Psoas muscle (tissue), 8 donors: ENCODE measurements around the gene LCN10. TPM values are rescaled to one million over a fixed set of nuclear protein-coding genes. Genes with fewer than 3 reads are reported as not detected.
"Not testable (repeated sequence)": the region's sequence is repeated elsewhere in the genome, so short reads cannot be mapped to it uniquely, and the experiment has no call there.

Experiments used
- ATAC-seq, 4 donors: fragments of 200-7000 bp; cut with Tn5 transposase; one replicate each; pipeline ENCODE4 v1.9.1; 2020; ENCODE audit warnings: moderate library complexity in 3 of 4, mild to moderate bottlenecking in 2 of 4
- DNase-seq, 2 donors: peaks; one replicate each; pipeline ENCODE4 v3.0.0-alpha.2; 2020
- H3K27ac ChIP-seq: fragments of 200-600 bp; one replicate; pipeline ENCODE4 v1.8.0; 2022
- H3K27me3 ChIP-seq, 3 donors: fragments of 200-600 bp in 1 of 3; one replicate each; pipeline versions ENCODE4 v1.6.1 to v1.8.0; 2013 to 2022; ENCODE audit warnings: low read length in 2 of 3, mild to moderate bottlenecking in 2 of 3, moderate library complexity in 1 of 3; ENCODE audit not compliant: insufficient read depth in 3 of 3
- H3K36me3 ChIP-seq, 2 donors: fragments of 200-600 bp in 1 of 2; one replicate each; pipeline versions ENCODE4 v1.6.1 to v1.8.0; 2013 to 2022; ENCODE audit warnings: low read depth in 1 of 2, mild to moderate bottlenecking in 1 of 2, moderate library complexity in 1 of 2; ENCODE audit not compliant: insufficient read depth in 1 of 2
- H3K4me1 ChIP-seq: fragments of 200-600 bp; one replicate; pipeline ENCODE4 v1.8.0; 2022
- H3K4me3 ChIP-seq: fragments of 200-600 bp; one replicate; pipeline ENCODE4 v1.8.0; 2022; ENCODE audit warnings: mild to moderate bottlenecking
- H3K9me3 ChIP-seq: fragments of 200-600 bp; one replicate; pipeline ENCODE4 v1.8.0; 2022
- WGBS, 3 donors: extraction: QIAGEN DNeasy Blood & Tissue Kit; methylation state at CpG; one replicate each; pipeline versions ENCODE4 v1.1.6 to v1.1.7; 2013; 5-methylcytosine and 5-hydroxymethylcytosine counted together
- intact Hi-C, 2 donors: fragments of 100-400 bp; cut with DNase I; formaldehyde crosslinking; loops; one replicate each; pipeline versions ENCODE4 v1.11.0 to v1.14.2; 2022
- polyA plus RNA-seq, 3 donors: library from polyadenylated mRNA; stranded (reverse); fragments of 200-250 nt; gene quantifications; one replicate each; pipeline ENCODE4 v1.2.3, GENCODE V29; 2013
- total RNA-seq, 4 donors: library from RNA; stranded (reverse); fragmentation: NEBNext Ultra II Directional in 2 of 4; extraction: Animal tissue kit (Norgen Biotek cat#: 25700) in 2 of 4; gene quantifications; one replicate each; pipeline versions ENCODE4 v1.2.1 to v1.2.4, GENCODE V29; 2021 to 2023
- TF ChIP-seq, protein P1 (sequence below): fragments of 200-600 bp; IDR thresholded peaks from one replicate; pipeline ENCODE4 v1.8.0; 2022; ENCODE audit warnings: antibody characterized with exemption
- donor health status: healthy with polysubstance abuse.
- donor health status: DM: no; HTN: no; CAD: no; lungs with moderate emphysema.
- donor health status: Bipolar disorder and iron deficiency.
- donor health status: healthy.
- donor health status: DM: yes; HTN: yes; CAD: no.
- donor health status: DM: no; HTN: no; CAD: no.
- donor health status: DM: no; HTN: no; CAD: no.
- donor health status: DM: yes; HTN: yes; CAD: no.

The LCN10 gene
- total and polyA plus RNA-seq, 7 donors = 3.0 to 4.9 (median 4.0) TPM; not detected in 1

DNA sequence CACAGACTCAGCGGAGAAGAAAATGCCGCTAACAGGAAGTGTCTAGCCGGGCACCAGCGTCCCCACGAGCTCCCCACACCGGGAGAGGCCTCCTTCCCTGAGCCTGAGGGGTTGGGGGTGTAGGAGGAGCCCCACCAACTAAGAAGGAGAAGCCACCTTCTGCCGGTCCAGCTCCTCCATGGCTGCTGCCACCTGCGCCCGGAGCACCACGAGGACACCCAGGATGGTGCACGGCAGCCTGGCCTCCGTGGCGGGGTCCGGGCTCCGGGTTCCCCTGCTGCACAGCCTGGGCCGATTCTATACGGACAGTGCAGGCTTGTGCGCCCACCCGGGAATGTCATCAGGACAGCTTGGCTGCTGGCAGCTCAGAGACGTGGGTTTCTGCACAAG is 15.0 kb upstream of the LCN10 start:
- peak in 1 of 2 donors; percentile 58 for DNase-seq
- ATAC-seq = peak; percentile 27 to 39 (median 30)
- Histone ChIP-seq H3K4me3 (peak overlapping the region; percentile 52), H3K4me1 (peaks cover 11% of the 10 kb centered on the region), H3K27ac (peak overlapping the region; percentile 58), H3K36me3 (no peaks in the 10 kb centered on the region), H3K9me3 (no peaks in the 10 kb centered on the region), H3K27me3 (no peaks in the 10 kb centered on the region)
- intact Hi-C loops = no loop called here
- TF ChIP-seq, protein P1, sequence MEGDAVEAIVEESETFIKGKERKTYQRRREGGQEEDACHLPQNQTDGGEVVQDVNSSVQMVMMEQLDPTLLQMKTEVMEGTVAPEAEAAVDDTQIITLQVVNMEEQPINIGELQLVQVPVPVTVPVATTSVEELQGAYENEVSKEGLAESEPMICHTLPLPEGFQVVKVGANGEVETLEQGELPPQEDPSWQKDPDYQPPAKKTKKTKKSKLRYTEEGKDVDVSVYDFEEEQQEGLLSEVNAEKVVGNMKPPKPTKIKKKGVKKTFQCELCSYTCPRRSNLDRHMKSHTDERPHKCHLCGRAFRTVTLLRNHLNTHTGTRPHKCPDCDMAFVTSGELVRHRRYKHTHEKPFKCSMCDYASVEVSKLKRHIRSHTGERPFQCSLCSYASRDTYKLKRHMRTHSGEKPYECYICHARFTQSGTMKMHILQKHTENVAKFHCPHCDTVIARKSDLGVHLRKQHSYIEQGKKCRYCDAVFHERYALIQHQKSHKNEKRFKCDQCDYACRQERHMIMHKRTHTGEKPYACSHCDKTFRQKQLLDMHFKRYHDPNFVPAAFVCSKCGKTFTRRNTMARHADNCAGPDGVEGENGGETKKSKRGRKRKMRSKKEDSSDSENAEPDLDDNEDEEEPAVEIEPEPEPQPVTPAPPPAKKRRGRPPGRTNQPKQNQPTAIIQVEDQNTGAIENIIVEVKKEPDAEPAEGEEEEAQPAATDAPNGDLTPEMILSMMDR = no peak
- 45 to 67% (median 50%) methylated on average over 20 of the region's 20 CpGs for WGBS, 3 donors

DNA sequence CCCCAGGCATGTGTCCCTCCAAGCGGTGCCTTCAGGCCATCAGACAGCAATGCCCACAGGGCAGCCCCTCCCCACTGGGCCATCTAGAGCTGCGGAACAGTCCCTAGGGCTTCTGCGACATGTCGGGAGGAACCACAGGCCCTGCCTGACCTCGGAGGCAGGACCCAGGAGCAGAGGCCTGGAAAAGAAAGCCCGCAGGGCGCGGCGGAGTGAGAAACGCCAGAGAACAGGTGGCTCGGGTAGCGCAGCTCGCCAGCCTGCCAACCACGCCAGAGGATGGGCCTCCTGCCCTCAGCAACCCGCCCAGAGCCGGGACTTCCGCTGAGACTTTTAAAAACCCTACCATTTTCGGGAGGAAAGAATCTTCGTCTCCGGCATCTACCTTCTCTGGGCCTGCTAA is 14.6 kb upstream of the LCN10 start:
- TF ChIP-seq, protein P1 = no peak
- WGBS, 3 donors = 31 to 37% (median 34%) methylated on average over 20 of the region's 20 CpGs
- intact Hi-C loops = no loop called here
- H3K4me1 ChIP-seq = peaks cover 11% of the 10 kb centered on the region
- peak overlapping the region; percentile 58 for H3K27ac ChIP-seq
- H3K9me3 ChIP-seq = no peaks in the 10 kb centered on the region
- no peaks in the 10 kb centered on the region for H3K27me3 ChIP-seq
- DNase-seq (peak in 1 of 2 donors; percentile 50), ATAC-seq (peak; percentile 58 to 81 (median 75))
- no peaks in the 10 kb centered on the region for H3K36me3 ChIP-seq
- peak overlapping the region; percentile 52 for H3K4me3 ChIP-seq

DNA sequence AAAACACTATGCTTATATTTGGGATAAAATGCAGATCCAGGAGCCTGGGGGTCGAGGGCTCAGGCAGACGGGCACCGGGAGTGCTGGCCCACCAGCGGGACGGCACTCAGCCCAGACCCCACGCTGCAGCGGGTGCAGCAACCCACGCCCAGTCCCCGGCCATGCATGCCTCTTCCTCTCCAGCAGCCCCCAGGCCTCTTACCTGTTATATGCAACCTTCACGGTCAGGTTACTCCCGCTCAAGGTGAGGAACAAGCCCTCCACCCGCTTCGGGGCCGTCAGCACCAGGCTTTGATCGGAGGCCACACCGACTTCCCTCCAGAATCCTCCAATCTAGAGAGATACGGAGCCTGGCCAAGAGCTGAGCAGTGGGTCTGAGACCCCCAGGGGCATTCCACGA is 14.1 kb upstream of the LCN10 start:
- TF ChIP-seq, protein P1 = no peak
- Histone ChIP-seq H3K36me3 (no peaks in the 10 kb centered on the region), H3K4me3 (peak overlapping the region; percentile 52), H3K27me3 (no peaks in the 10 kb centered on the region), H3K9me3 (no peaks in the 10 kb centered on the region), H3K4me1 (peaks cover 11% of the 10 kb centered on the region), H3K27ac (no peak overlapping the region)
- 89 to 91% (median 90%) methylated on average over 17 to 18 of the region's 18 CpGs for WGBS, 3 donors
- DNase-seq (no peak), ATAC-seq (no peak)
- intact Hi-C loops = no loop called here

DNA sequence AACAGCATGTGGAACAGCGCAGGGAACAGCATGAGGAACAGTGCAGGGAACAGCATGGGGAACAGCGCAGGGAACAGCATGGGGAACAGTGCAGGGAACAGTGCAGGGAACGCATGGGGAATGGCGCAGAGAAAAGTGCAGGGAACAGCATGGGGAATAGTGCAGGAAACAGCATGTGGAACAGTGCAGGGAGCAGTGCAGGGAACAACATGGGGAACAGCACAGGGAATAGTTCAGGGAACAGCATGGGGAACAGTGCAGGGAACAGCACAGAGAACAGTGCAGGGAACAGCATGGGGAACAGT is 13.3 kb upstream of the LCN10 start:
- TF ChIP-seq, protein P1 = no peak
- DNase-seq = no peak
- WGBS, 3 donors = 99 to 100% (median 100%) methylated on average over 4 of the region's 4 CpGs

DNA sequence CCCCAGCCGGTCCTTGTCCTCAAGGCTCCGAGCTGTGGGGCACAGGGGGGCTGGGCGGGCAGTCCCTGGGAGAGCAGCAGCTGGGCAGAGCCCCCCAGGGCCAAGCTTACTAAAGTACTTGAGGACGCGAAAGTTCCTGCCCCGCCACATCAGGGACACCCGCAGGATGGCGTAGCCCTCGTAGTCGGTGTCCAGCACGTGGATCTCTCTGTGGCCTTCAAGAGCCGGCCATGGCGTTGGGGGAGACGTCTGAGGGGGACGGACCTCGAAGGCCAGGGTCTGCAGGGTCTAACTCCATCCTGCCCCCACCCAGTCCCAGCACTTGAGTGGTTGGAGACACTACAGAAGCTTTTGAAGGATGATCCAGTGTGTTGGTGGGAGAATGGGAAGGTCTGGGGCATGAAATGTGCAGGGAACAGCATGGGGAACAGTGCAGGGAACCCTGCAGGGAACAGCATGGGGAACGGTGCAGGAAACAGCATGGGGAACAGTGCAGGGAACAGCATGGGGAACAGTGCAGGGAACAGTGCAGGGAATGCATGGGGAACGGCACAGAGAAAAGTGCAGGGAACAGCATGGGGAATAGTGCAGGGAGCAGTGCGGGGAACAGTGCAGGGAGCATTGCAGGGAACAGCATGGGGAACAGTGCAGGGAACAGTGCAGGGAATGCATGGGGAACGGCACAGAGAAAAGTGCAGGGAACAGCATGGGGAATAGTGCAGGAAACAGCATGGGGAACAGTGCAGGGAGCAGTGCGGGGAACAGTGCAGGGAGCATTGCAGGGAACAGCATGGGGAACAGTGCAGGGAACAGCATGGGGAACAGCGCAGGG is 12.8 kb upstream of the LCN10 start:
- H3K36me3 ChIP-seq, DNase-seq, ATAC-seq, H3K4me3 ChIP-seq, H3K27me3 ChIP-seq, intact Hi-C loops, H3K27ac ChIP-seq, H3K9me3 ChIP-seq: not testable (repeated sequence)
- H3K4me1 ChIP-seq = peaks cover 11% of the 10 kb centered on the region
- WGBS, 3 donors = 89 to 94% (median 92%) methylated on average over 22 of the region's 22 CpGs

More for the DNA sequence above, 13.3 kb upstream of the LCN10 start:
- Histone ChIP-seq H3K27me3 (no peaks in the 10 kb centered on the region), H3K4me3 (no peak overlapping the region), H3K4me1 (peaks cover 11% of the 10 kb centered on the region), H3K27ac (no peak overlapping the region), H3K9me3 (no peaks in the 10 kb centered on the region), H3K36me3 (no peaks in the 10 kb centered on the region)
- ATAC-seq = no peak
- intact Hi-C loops = no loop called here
